ENCODE measurements around the gene VPS26A.

VPS26A gene

GRCh38 chr10:69220507-69220906, 96.5 kb downstream of the VPS26A start:
- DNase-seq (ENCODE audit: low read depth in 3 of 3), result no peak

Data from stimulated activated CD4-positive, alpha-beta T cell treated with anti-CD3 and anti-CD28 coated beads, TNF-alpha, amount 100 ng/mL, for 48 hours (primary cell).